K562 (cell line): Measurements from ENCODE around the gene AASDH. TPM values are rescaled to one million over a fixed set of nuclear protein-coding genes. Genes with fewer than 3 reads are reported as not detected.

ENCODE experiments used
- CREB3 ChIP-seq: fragments of 450-650 bp; conservative IDR thresholded peaks from 2 replicates; pipeline ENCODE4 v1.6.1; 2016; ENCODE audit warnings: missing genetic modification characterization, low read depth, mild to moderate bottlenecking, missing compliant biosample characterization, moderate library complexity
- EGR1 ChIP-seq: fragments of 450-650 bp; conservative IDR thresholded peaks from 2 replicates; pipeline ENCODE4 v1.6.1; 2017; ENCODE audit warnings: mild to moderate bottlenecking
- GTF2F1 ChIP-seq: IDR thresholded peaks from 2 replicates; pipeline ENCODE4 v1.6.1; 2011; ENCODE audit warnings: low read depth, low read length, improper control_type of control experiment
- HDAC3 ChIP-seq: fragments of 450-650 bp; IDR thresholded peaks from 2 replicates; pipeline ENCODE4 v1.6.1; 2018; ENCODE audit warnings: borderline replicate concordance, mild to moderate bottlenecking, moderate library complexity; ENCODE audit not compliant: partially characterized antibody
- LARP7 ChIP-seq: fragments of 450-650 bp; IDR thresholded peaks from 2 replicates; pipeline ENCODE4 v1.6.1; 2016
- NFIX ChIP-seq: fragments of 250-450 bp; sonication (Bioruptor Pico); IDR thresholded peaks from 2 replicates; pipeline ENCODE4 v1.4.0; 2020; ENCODE audit warnings: low read depth, mild to moderate bottlenecking, moderate library complexity
- SRSF3 ChIP-seq: fragments of 200-400 bp; formaldehyde crosslinking; IDR thresholded peaks from 2 replicates; pipeline ENCODE4 v1.6.1; 2016; ENCODE audit warnings: mild to moderate bottlenecking, low read length, moderate library complexity; ENCODE audit not compliant: insufficient read depth
- YY1 ChIP-seq, 3 experiments: IDR thresholded peaks; 2 replicates each; pipeline ENCODE4 v1.6.1; 2011; ENCODE audit warnings: low read length in 2 of 3, mild to moderate bottlenecking in 2 of 3, moderate library complexity in 2 of 3, borderline replicate concordance in 1 of 3, control low read depth in 1 of 3, low read depth in 1 of 3; ENCODE audit not compliant: insufficient read depth in 3 of 3, insufficient replicate concordance in 2 of 3, control insufficient read depth in 1 of 3, insufficient read length in 1 of 3; ENCODE audit errors: extremely low read depth in 1 of 3
- ZBTB43 ChIP-seq: sonication (generic); formaldehyde crosslinking; IDR thresholded peaks from 2 replicates; pipeline ENCODE4 v1.8.0; 2023; ENCODE audit warnings: mild to moderate bottlenecking, missing genetic modification reagents
- ZEB2 ChIP-seq: fragments of 450-650 bp; IDR thresholded peaks from 2 replicates; pipeline ENCODE4 v1.6.1; 2016
- polyA plus RNA-seq, 8 experiments: library from polyadenylated mRNA; depleted of rRNA in 4 of 8; stranded (reverse) in 5 of 8; unstranded in 3 of 8; fragments of >200 nt; fragmentation: Nextera tagmentation in 2 of 8; fragmentation: Illumina TruSeq in 1 of 8; extraction: Ambion mirVana in 2 of 8; extraction: Trizol in 1 of 8; gene quantifications; 2 replicates each; pipeline versions ENCODE4 v1.2.1 to v1.2.3, GENCODE V29; 2011 to 2014; ENCODE audit warnings: inconsistent platforms in 1 of 8, missing spikeins in 1 of 8
- total RNA-seq, 7 experiments: library from RNA; depleted of rRNA in 6 of 7; stranded (reverse); fragments of >200 nt in 6 of 7; fragmentation: Illumina TruSeq in 2 of 7; extraction: Trizol in 2 of 7; gene quantifications; 2 replicates each; pipeline versions ENCODE4 v1.2.1 to v1.2.3, GENCODE V29; 2011 to 2021; ENCODE audit warnings: low replicate concordance in 1 of 7
- TF ChIP-seq, protein P1 (sequence below), 2 experiments: fragments of 450-650 bp in 1 of 2; sonication (generic) in 1 of 2; formaldehyde crosslinking in 1 of 2; IDR thresholded peaks; 2 replicates each; pipeline versions ENCODE4 v1.7.1 to v1.9.0; 2016 to 2022; ENCODE audit warnings: inconsistent platforms in 1 of 2, mild to moderate bottlenecking in 1 of 2, missing genetic modification reagents in 1 of 2

Gene AASDH
- total and polyA plus RNA-seq, 9 of the 15 experiments (the other 6 are each of a cell fraction or from before 2014, with no cell fraction given), result 8.6 to 29.7 (median 13.7) TPM

GRCh38 chr4:56435140-56435926, 48.0 kb upstream of the AASDH start, which contains the start of gene PPAT (continued):
- TF ChIP-seq, protein P1, sequence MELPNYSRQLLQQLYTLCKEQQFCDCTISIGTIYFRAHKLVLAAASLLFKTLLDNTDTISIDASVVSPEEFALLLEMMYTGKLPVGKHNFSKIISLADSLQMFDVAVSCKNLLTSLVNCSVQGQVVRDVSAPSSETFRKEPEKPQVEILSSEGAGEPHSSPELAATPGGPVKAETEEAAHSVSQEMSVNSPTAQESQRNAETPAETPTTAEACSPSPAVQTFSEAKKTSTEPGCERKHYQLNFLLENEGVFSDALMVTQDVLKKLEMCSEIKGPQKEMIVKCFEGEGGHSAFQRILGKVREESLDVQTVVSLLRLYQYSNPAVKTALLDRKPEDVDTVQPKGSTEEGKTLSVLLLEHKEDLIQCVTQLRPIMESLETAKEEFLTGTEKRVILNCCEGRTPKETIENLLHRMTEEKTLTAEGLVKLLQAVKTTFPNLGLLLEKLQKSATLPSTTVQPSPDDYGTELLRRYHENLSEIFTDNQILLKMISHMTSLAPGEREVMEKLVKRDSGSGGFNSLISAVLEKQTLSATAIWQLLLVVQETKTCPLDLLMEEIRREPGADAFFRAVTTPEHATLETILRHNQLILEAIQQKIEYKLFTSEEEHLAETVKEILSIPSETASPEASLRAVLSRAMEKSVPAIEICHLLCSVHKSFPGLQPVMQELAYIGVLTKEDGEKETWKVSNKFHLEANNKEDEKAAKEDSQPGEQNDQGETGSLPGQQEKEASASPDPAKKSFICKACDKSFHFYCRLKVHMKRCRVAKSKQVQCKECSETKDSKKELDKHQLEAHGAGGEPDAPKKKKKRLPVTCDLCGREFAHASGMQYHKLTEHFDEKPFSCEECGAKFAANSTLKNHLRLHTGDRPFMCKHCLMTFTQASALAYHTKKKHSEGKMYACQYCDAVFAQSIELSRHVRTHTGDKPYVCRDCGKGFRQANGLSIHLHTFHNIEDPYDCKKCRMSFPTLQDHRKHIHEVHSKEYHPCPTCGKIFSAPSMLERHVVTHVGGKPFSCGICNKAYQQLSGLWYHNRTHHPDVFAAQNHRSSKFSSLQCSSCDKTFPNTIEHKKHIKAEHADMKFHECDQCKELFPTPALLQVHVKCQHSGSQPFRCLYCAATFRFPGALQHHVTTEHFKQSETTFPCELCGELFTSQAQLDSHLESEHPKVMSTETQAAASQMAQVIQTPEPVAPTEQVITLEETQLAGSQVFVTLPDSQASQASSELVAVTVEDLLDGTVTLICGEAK (IDR thresholded peaks at IDR 0.05), result 0 out of 2 replicates have a peak, but pooled peaks have one; percentile 41
- TF ChIP-seq, protein P1 (CRISPR knock-in tag; IDR thresholded peaks at IDR 0.05), result no peak
- TF ChIP-seq ZBTB43 (CRISPR knock-in tag) (0 out of 2 replicates have a peak, but pooled peaks have one; percentile 54), YY1 (IDR thresholded peaks at IDR 0.05; ENCODE audit: borderline replicate concordance in 1 of 3, control insufficient read depth in 1 of 3, extremely low read depth in 1 of 3, insufficient read depth in 3 of 3, insufficient read length in 1 of 3, insufficient replicate concordance in 2 of 3, low read depth in 1 of 3, low read length in 2 of 3) (peak in 1 of 3 experiments; percentile 62), ZEB2 (0 out of 2 replicates have a peak, but pooled peaks have one; percentile 17), SRSF3 (no peak), NFIX (CRISPR knock-in tag) (no peak), HDAC3 (no peak), LARP7 (peak; percentile 74; the same call in 1 of the 2 replicates), CREB3 (tag) (peak; percentile 33; the same call in 1 of the 2 replicates), EGR1 (peak; percentile 97), GTF2F1 (0 out of 2 replicates have a peak, but pooled peaks have one; percentile 17)
